ENCODE results near the gene ADGRL3.

Gene ADGRL3

DNA sequence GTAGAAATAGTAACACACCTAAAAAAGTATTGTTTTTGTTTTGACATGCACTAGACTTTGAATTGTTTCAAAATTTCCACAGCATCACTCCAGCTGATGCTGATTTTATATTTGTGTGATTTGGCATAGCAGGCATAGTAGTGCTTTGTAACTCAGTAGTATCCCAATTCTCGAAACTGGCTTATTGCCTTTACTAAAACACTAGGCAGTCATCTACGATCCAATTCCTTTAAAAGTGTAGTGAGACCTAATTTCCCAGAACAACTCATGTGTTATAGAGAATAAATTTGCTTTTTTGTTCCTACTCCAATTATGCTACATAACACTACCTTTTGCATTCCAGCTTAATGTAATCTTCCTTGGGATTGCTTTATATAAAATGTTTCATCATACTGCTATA, 797.7 kb downstream of the ADGRL3 start:
- Histone ChIP-seq H3K79me1 (ENCODE audit: low read length) (no peaks in the 10 kb centered on the region), H4K8ac (ENCODE audit: low read depth, low read length) (no peak overlapping the region), H2BK5ac (ENCODE audit: low read depth, low read length, poor library complexity) (no peak overlapping the region), H3K14ac (ENCODE audit: low read length) (no peak overlapping the region), H3K79me2 (ENCODE audit: control insufficient read depth, insufficient read depth, low read length, poor library complexity) (no peaks in the 10 kb centered on the region), H3K18ac (ENCODE audit: low read length) (no peak overlapping the region), H3K4me3 (ENCODE audit: low read depth, low read length) (no peak overlapping the region), H2AK5ac (ENCODE audit: low read length) (no peak overlapping the region), H2AFZ (ENCODE audit: insufficient read depth, low read length, poor library complexity) (no peak overlapping the region), H3K27ac (ENCODE audit: low read depth, low read length) (no peak overlapping the region), H4K91ac (ENCODE audit: low read depth, low read length) (no peak overlapping the region), H3K9ac (ENCODE audit: low read length) (no peak overlapping the region), H2BK120ac (ENCODE audit: insufficient read depth, low read length, poor library complexity) (no peak overlapping the region), H3K4me1 (ENCODE audit: control insufficient read depth in 1 of 2, insufficient read depth in 2 of 2, low read length in 2 of 2) (no peaks in the 10 kb centered on the region), H3K4me2 (ENCODE audit: low read length) (no peak overlapping the region), H3K36me3 (ENCODE audit: control insufficient read depth in 1 of 2, insufficient read depth in 2 of 2, low read length in 2 of 2) (no peaks in the 10 kb centered on the region), H3K23ac (ENCODE audit: low read length) (no peak overlapping the region), H4K12ac (ENCODE audit: low read depth, low read length) (no peak overlapping the region), H3K9me3 (ENCODE audit: insufficient read depth, low read depth, low read length) (no peaks in the 10 kb centered on the region), H3K4ac (ENCODE audit: low read depth, low read length) (no peak overlapping the region), H2BK12ac (ENCODE audit: low read length) (no peak overlapping the region), H3K27me3 (ENCODE audit: insufficient read depth, low read length) (no peaks in the 10 kb centered on the region)
- DNase-seq, result no peak
- WGBS (ENCODE audit: extremely low coverage, insufficient coverage, insufficient read length), result no CpG with 5 or more reads among the region's 2 CpGs

DNA sequence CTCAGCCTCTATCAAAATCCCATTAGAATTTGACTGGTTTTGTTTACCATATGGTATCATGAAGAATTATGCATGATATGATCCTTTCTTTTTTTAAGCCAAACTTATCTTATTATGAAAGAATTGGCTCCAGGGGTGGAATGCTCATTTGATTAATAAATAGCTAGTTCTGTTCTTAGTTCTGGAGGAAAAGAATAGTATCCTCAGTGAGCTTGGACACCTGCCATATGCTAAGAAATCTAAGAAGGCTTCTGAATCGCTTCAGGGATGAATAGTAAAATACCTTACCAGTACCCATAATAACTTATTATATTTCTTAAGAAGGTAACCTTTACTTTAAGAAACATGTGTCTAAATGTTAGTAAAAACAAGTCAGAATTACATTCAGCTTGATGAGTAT, 803.6 kb downstream of the ADGRL3 start:
- no peak overlapping the region for H3K4ac ChIP-seq (ENCODE audit: low read depth, low read length)
- H3K23ac ChIP-seq (ENCODE audit: low read length), result no peak overlapping the region
- no peak overlapping the region for H3K27ac ChIP-seq (ENCODE audit: low read depth, low read length)
- H3K14ac ChIP-seq (ENCODE audit: low read length), result no peak overlapping the region
- no peak overlapping the region for H3K4me3 ChIP-seq (ENCODE audit: low read depth, low read length)
- H4K91ac ChIP-seq (ENCODE audit: low read depth, low read length), result no peak overlapping the region
- H3K79me1 ChIP-seq (ENCODE audit: low read length), result no peaks in the 10 kb centered on the region
- peaks cover 1 to 2% of the 10 kb centered on the region in 2 experiments for H3K36me3 ChIP-seq (ENCODE audit: control insufficient read depth in 1 of 2, insufficient read depth in 2 of 2, low read length in 2 of 2)
- no peak for DNase-seq
- H4K12ac ChIP-seq (ENCODE audit: low read depth, low read length), result no peak overlapping the region
- H3K4me1 ChIP-seq (ENCODE audit: control insufficient read depth in 1 of 2, insufficient read depth in 2 of 2, low read length in 2 of 2), result no peaks in the 10 kb centered on the region
- H3K79me2 ChIP-seq (ENCODE audit: control insufficient read depth, insufficient read depth, low read length, poor library complexity), result peaks cover 2% of the 10 kb centered on the region
- no peaks in the 10 kb centered on the region for H3K27me3 ChIP-seq (ENCODE audit: insufficient read depth, low read length)
- no peak overlapping the region for H3K4me2 ChIP-seq (ENCODE audit: low read length)
- H3K9ac ChIP-seq (ENCODE audit: low read length), result no peak overlapping the region
- H2BK120ac ChIP-seq (ENCODE audit: insufficient read depth, low read length, poor library complexity), result no peak overlapping the region
- no peak overlapping the region for H4K8ac ChIP-seq (ENCODE audit: low read depth, low read length)
- no peaks in the 10 kb centered on the region for H3K9me3 ChIP-seq (ENCODE audit: insufficient read depth, low read depth, low read length)
- H2BK12ac ChIP-seq (ENCODE audit: low read length), result no peak overlapping the region
- no peak overlapping the region for H2BK5ac ChIP-seq (ENCODE audit: low read depth, low read length, poor library complexity)
- no CpG with 5 or more reads among the region's 1 CpG for WGBS (ENCODE audit: extremely low coverage, insufficient coverage, insufficient read length)
- H2AK5ac ChIP-seq (ENCODE audit: low read length), result no peak overlapping the region
- no peak overlapping the region for H3K18ac ChIP-seq (ENCODE audit: low read length)
- H2AFZ ChIP-seq (ENCODE audit: insufficient read depth, low read length, poor library complexity), result no peak overlapping the region

DNA sequence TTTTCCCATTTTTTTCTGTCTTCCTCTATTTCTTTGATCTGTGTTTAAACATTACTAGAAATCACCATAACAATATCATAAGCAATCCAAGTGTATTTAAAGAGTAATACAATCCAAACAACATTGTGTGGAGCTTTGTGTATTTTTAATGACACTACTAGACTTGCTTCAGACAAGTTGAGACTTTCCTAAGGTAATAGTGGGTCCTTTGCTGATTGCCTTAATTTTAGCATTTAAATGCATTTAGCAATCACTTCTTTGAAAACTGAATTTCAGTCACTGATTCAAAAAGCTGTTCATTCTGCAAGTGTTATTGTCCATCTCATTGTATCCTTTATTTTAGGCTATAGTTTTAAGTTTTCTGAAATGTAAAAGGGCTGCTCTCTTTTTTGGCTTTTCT, 804.8 kb downstream of the ADGRL3 start:
- Histone ChIP-seq H2BK5ac (ENCODE audit: low read depth, low read length, poor library complexity) (no peak overlapping the region), H2BK12ac (ENCODE audit: low read length) (no peak overlapping the region), H2AK5ac (ENCODE audit: low read length) (no peak overlapping the region), H3K4me2 (ENCODE audit: low read length) (no peak overlapping the region), H2AFZ (ENCODE audit: insufficient read depth, low read length, poor library complexity) (no peak overlapping the region), H2BK120ac (ENCODE audit: insufficient read depth, low read length, poor library complexity) (no peak overlapping the region), H3K4me1 (ENCODE audit: control insufficient read depth in 1 of 2, insufficient read depth in 2 of 2, low read length in 2 of 2) (no peaks in the 10 kb centered on the region), H3K14ac (ENCODE audit: low read length) (no peak overlapping the region), H3K18ac (ENCODE audit: low read length) (no peak overlapping the region), H3K9me3 (ENCODE audit: insufficient read depth, low read depth, low read length) (no peaks in the 10 kb centered on the region), H3K27me3 (ENCODE audit: insufficient read depth, low read length) (no peaks in the 10 kb centered on the region), H4K12ac (ENCODE audit: low read depth, low read length) (no peak overlapping the region), H3K79me1 (ENCODE audit: low read length) (no peaks in the 10 kb centered on the region), H4K8ac (ENCODE audit: low read depth, low read length) (no peak overlapping the region), H3K27ac (ENCODE audit: low read depth, low read length) (no peak overlapping the region), H3K79me2 (ENCODE audit: control insufficient read depth, insufficient read depth, low read length, poor library complexity) (peaks cover 2% of the 10 kb centered on the region), H3K4me3 (ENCODE audit: low read depth, low read length) (no peak overlapping the region), H3K23ac (ENCODE audit: low read length) (no peak overlapping the region), H3K36me3 (ENCODE audit: control insufficient read depth in 1 of 2, insufficient read depth in 2 of 2, low read length in 2 of 2) (peaks cover 1 to 2% of the 10 kb centered on the region in 2 experiments), H3K4ac (ENCODE audit: low read depth, low read length) (no peak overlapping the region), H3K9ac (ENCODE audit: low read length) (no peak overlapping the region), H4K91ac (ENCODE audit: low read depth, low read length) (no peak overlapping the region)
- no peak for DNase-seq

DNA sequence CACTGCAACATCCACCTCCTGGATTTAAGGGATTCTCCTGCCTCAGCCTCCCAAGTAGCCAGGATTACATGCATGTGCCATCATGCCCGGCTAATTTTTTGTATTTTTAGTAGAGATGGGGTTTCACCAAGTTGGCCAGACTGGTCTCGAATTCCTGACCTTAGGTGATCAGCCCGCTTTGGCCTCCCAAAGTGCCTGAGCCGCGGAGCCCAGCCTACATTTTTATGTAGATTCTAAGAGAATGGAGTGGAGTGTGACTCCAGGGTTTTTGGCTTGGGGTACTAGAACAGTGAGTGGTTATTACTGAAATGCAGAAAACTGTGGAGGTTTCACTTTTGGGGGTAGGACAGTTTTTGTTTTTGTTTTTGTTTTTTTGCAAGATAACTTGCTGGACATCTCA, 806.0 kb downstream of the ADGRL3 start:
- no peak overlapping the region for H3K23ac ChIP-seq (ENCODE audit: low read length)
- H3K27me3 ChIP-seq (ENCODE audit: insufficient read depth, low read length), result no peaks in the 10 kb centered on the region
- H3K27ac ChIP-seq (ENCODE audit: low read depth, low read length), result no peak overlapping the region
- H2AFZ ChIP-seq (ENCODE audit: insufficient read depth, low read length, poor library complexity), result no peak overlapping the region
- peaks cover 1 to 2% of the 10 kb centered on the region in 2 experiments for H3K36me3 ChIP-seq (ENCODE audit: control insufficient read depth in 1 of 2, insufficient read depth in 2 of 2, low read length in 2 of 2)
- no peak overlapping the region for H3K4me3 ChIP-seq (ENCODE audit: low read depth, low read length)
- no peak overlapping the region for H3K14ac ChIP-seq (ENCODE audit: low read length)
- no peak overlapping the region for H3K9ac ChIP-seq (ENCODE audit: low read length)
- peaks cover 2% of the 10 kb centered on the region for H3K79me2 ChIP-seq (ENCODE audit: control insufficient read depth, insufficient read depth, low read length, poor library complexity)
- no peak overlapping the region for H4K12ac ChIP-seq (ENCODE audit: low read depth, low read length)
- no peak for DNase-seq
- no peak overlapping the region for H4K8ac ChIP-seq (ENCODE audit: low read depth, low read length)
- H3K9me3 ChIP-seq (ENCODE audit: insufficient read depth, low read depth, low read length), result no peaks in the 10 kb centered on the region
- WGBS (ENCODE audit: extremely low coverage, insufficient coverage, insufficient read length), result no CpG with 5 or more reads among the region's 5 CpGs
- H2BK120ac ChIP-seq (ENCODE audit: insufficient read depth, low read length, poor library complexity), result no peak overlapping the region
- H2BK12ac ChIP-seq (ENCODE audit: low read length), result no peak overlapping the region
- no peak overlapping the region for H4K91ac ChIP-seq (ENCODE audit: low read depth, low read length)
- H3K18ac ChIP-seq (ENCODE audit: low read length), result no peak overlapping the region
- no peak overlapping the region for H3K4me2 ChIP-seq (ENCODE audit: low read length)
- H3K4me1 ChIP-seq (ENCODE audit: control insufficient read depth in 1 of 2, insufficient read depth in 2 of 2, low read length in 2 of 2), result no peaks in the 10 kb centered on the region
- H2AK5ac ChIP-seq (ENCODE audit: low read length), result no peak overlapping the region
- no peak overlapping the region for H3K4ac ChIP-seq (ENCODE audit: low read depth, low read length)
- no peak overlapping the region for H2BK5ac ChIP-seq (ENCODE audit: low read depth, low read length, poor library complexity)
- no peaks in the 10 kb centered on the region for H3K79me1 ChIP-seq (ENCODE audit: low read length)

Measured in trophoblast cell (in vitro differentiated cells and primary cell).